ENCODE results near the gene KCNE3. TPM values are rescaled to one million over a fixed set of nuclear protein-coding genes. Genes with fewer than 3 reads are reported as not detected.

The KCNE3 gene
- total RNA-seq, 3 donors from 2014 or later: not detected

- no peak for ATAC-seq
- DNase-seq: no peak
- H3K9me3 Mint-ChIP-seq: no peaks in the 10 kb centered on the region
- H3K36me3 Mint-ChIP-seq (ENCODE audit: insufficient read depth): no peaks in the 10 kb centered on the region
- no peaks in the 10 kb centered on the region for H3K4me1 Mint-ChIP-seq (ENCODE audit: low read depth)
- peaks cover 5% of the 10 kb centered on the region for H3K27me3 Mint-ChIP-seq (ENCODE audit: low read depth)
- H3K4me3 Mint-ChIP-seq: no peak overlapping the region
Measured at GRCh38 chr11:74479732-74480123, 12.4 kb upstream of the KCNE3 start.

- H3K4me3 Mint-ChIP-seq: no peak overlapping the region
- DNase-seq (no peak), ATAC-seq (no peak)
- H3K36me3 Mint-ChIP-seq (ENCODE audit: insufficient read depth): no peaks in the 10 kb centered on the region
- no peaks in the 10 kb centered on the region for H3K9me3 Mint-ChIP-seq
- no peaks in the 10 kb centered on the region for H3K4me1 Mint-ChIP-seq (ENCODE audit: low read depth)
- peaks cover 5% of the 10 kb centered on the region for H3K27me3 Mint-ChIP-seq (ENCODE audit: low read depth)
Measured at GRCh38 chr11:74478877-74479731, 11.8 kb upstream of the KCNE3 start.

DNA sequence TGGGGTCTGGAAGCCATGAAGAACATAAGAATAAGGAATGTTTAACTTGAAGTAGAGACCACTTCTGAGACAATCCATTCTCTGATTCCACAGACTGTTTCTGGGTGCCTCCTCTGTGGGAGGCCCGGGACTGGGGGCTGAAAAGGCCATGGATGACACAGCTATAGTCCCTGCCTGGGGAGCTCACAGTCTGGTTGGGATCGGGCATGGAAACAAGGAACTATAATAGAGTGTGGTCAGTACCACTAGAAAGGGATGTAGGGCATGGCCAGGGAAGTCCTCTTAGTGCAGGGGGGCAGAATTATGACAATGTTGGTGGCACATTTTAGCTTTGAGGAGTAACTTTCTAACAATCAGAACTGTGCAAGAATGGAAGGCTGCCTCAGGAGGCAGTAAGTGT, 9.2 kb upstream of the KCNE3 start:
- H3K27me3 Mint-ChIP-seq (ENCODE audit: low read depth): peaks cover 5% of the 10 kb centered on the region

DNA sequence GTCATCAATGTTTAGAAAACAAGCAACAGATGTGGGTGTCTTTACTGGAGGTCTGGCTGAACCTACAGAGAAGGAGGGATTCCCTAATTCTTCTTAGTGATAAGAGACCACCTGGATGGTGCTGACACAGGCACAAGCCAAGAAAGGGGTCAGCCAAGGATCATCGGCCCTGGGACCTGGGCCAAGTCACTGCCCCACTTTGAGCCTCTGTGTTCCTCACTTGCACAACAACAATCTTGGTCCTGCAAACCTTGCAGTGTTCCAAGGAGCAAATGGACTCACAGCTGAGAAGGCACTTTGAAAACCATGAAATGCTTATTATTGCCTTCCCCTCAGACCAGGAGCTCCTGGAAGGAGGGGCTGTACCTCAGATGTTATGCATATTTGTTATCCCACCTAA, 7.0 kb upstream of the KCNE3 start:
- Mint-ChIP-seq H3K4me1 (ENCODE audit: low read depth) (no peaks in the 10 kb centered on the region), H3K4me3 (no peak overlapping the region), H3K9me3 (no peaks in the 10 kb centered on the region), H3K27me3 (ENCODE audit: low read depth) (peaks cover 11% of the 10 kb centered on the region), H3K36me3 (ENCODE audit: insufficient read depth) (no peaks in the 10 kb centered on the region)
- ATAC-seq (no peak), DNase-seq (no peak)

More for the DNA sequence above, 9.2 kb upstream of the KCNE3 start:
- DNase-seq: no peak
- H3K36me3 Mint-ChIP-seq (ENCODE audit: insufficient read depth): no peaks in the 10 kb centered on the region
- H3K4me1 Mint-ChIP-seq (ENCODE audit: low read depth): no peaks in the 10 kb centered on the region
- no peak for ATAC-seq
- no peaks in the 10 kb centered on the region for H3K9me3 Mint-ChIP-seq
- no peak overlapping the region for H3K4me3 Mint-ChIP-seq

GRCh38 chr11:74473382-74474173, 6.2 kb upstream of the KCNE3 start:
- peaks cover 14% of the 10 kb centered on the region for H3K27me3 Mint-ChIP-seq (ENCODE audit: low read depth)
- no peaks in the 10 kb centered on the region for H3K4me1 Mint-ChIP-seq (ENCODE audit: low read depth)
- no peaks in the 10 kb centered on the region for H3K9me3 Mint-ChIP-seq
- DNase-seq: no peak
- no peak for ATAC-seq
- H3K36me3 Mint-ChIP-seq (ENCODE audit: insufficient read depth): no peaks in the 10 kb centered on the region
- no peak overlapping the region for H3K4me3 Mint-ChIP-seq

- Mint-ChIP-seq H3K36me3 (ENCODE audit: insufficient read depth) (no peaks in the 10 kb centered on the region), H3K27me3 (ENCODE audit: low read depth) (peaks cover 27% of the 10 kb centered on the region), H3K4me3 (no peak overlapping the region), H3K9me3 (no peaks in the 10 kb centered on the region), H3K4me1 (ENCODE audit: low read depth) (peaks cover 3% of the 10 kb centered on the region)
- ATAC-seq (peak in 1 of 2 donors; percentile 43), DNase-seq (no peak)
Measured at GRCh38 chr11:74471668-74472429, 4.5 kb upstream of the KCNE3 start.

- Mint-ChIP-seq H3K4me1 (ENCODE audit: low read depth) (peaks cover 3% of the 10 kb centered on the region), H3K9me3 (no peaks in the 10 kb centered on the region), H3K27me3 (ENCODE audit: low read depth) (peaks cover 35% of the 10 kb centered on the region), H3K4me3 (no peak overlapping the region), H3K36me3 (ENCODE audit: insufficient read depth) (no peaks in the 10 kb centered on the region)
- ATAC-seq: no peak
- DNase-seq: no peak
Measured at GRCh38 chr11:74471037-74471436, 3.7 kb upstream of the KCNE3 start.

- H3K4me1 Mint-ChIP-seq (ENCODE audit: low read depth): peaks cover 3% of the 10 kb centered on the region
- no peak overlapping the region for H3K4me3 Mint-ChIP-seq
- no peak for DNase-seq
- H3K27me3 Mint-ChIP-seq (ENCODE audit: low read depth): peaks cover 36% of the 10 kb centered on the region
- H3K36me3 Mint-ChIP-seq (ENCODE audit: insufficient read depth): no peaks in the 10 kb centered on the region
- no peak for ATAC-seq
- H3K9me3 Mint-ChIP-seq: no peaks in the 10 kb centered on the region
Measured at GRCh38 chr11:74470526-74470925, 3.2 kb upstream of the KCNE3 start.

GRCh38 chr11:74468936-74469335, 1.6 kb upstream of the KCNE3 start:
- Mint-ChIP-seq H3K4me1 (ENCODE audit: low read depth) (peaks cover 3% of the 10 kb centered on the region), H3K4me3 (no peak overlapping the region), H3K9me3 (no peaks in the 10 kb centered on the region), H3K36me3 (ENCODE audit: insufficient read depth) (no peaks in the 10 kb centered on the region), H3K27me3 (ENCODE audit: low read depth) (peaks cover 37% of the 10 kb centered on the region)
- DNase-seq: no peak
- no peak for ATAC-seq

- ATAC-seq: no peak
- no peak overlapping the region for H3K4me3 Mint-ChIP-seq
- H3K27me3 Mint-ChIP-seq (ENCODE audit: low read depth): peaks cover 37% of the 10 kb centered on the region
- peaks cover 3% of the 10 kb centered on the region for H3K4me1 Mint-ChIP-seq (ENCODE audit: low read depth)
- no peaks in the 10 kb centered on the region for H3K36me3 Mint-ChIP-seq (ENCODE audit: insufficient read depth)
- DNase-seq: no peak
- H3K9me3 Mint-ChIP-seq: no peaks in the 10 kb centered on the region
Measured at GRCh38 chr11:74468521-74468920, 1.2 kb upstream of the KCNE3 start.

DNA sequence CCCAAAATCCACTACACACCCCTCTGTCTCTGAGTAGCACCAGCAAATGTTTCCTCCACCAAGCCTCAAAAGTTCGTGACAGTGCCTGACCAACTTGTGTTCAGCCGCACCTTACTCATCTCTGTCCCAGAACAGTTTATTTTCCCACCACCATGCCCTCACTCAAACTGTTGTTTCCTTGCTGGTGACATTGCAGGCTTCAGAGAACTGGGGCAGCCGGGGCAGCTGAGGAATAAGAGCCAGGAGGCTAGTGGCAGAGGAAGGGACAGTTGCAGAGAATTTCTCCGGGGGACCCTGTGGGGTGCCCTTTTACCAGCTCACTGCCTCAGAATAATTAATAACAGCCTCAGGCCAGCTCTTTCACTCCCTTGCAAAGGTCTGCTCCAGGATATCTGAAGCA, 709 bp upstream of the KCNE3 start:
- peaks cover 3% of the 10 kb centered on the region for H3K4me1 Mint-ChIP-seq (ENCODE audit: low read depth)
- H3K36me3 Mint-ChIP-seq (ENCODE audit: insufficient read depth): no peaks in the 10 kb centered on the region
- DNase-seq: no peak
- no peaks in the 10 kb centered on the region for H3K9me3 Mint-ChIP-seq
- no peak for ATAC-seq
- H3K4me3 Mint-ChIP-seq: no peak overlapping the region
- peaks cover 39% of the 10 kb centered on the region for H3K27me3 Mint-ChIP-seq (ENCODE audit: low read depth)

DNA sequence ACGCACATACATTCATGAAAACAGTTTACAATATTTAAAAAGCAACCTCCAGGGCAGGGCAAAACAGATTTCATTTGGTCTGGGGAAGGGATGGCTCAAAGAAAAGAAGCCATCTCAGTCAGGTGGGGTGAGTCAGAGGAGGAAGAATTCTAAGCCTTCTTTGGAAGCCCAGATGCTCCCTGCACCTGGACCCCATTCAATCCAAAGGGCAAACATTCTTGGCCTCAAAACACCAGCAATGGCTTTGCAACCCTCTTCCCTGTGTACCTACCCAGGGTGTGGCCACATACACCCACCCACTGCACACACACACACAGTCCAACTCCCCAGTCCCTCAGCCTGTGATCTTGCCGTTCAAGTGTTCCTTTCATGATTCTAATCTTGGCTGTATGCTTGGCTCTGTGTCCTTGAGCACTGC, 2.0 kb downstream of the KCNE3 start:
- ATAC-seq (no peak), DNase-seq (no peak)
- H3K4me3 Mint-ChIP-seq: no peak overlapping the region
- no peaks in the 10 kb centered on the region for H3K9me3 Mint-ChIP-seq
- peaks cover 3% of the 10 kb centered on the region for H3K4me1 Mint-ChIP-seq (ENCODE audit: low read depth)
- H3K36me3 Mint-ChIP-seq (ENCODE audit: insufficient read depth): no peaks in the 10 kb centered on the region
- H3K27me3 Mint-ChIP-seq (ENCODE audit: low read depth): peaks cover 33% of the 10 kb centered on the region

- Mint-ChIP-seq H3K9me3 (no peaks in the 10 kb centered on the region), H3K4me3 (no peak overlapping the region), H3K36me3 (ENCODE audit: insufficient read depth) (no peaks in the 10 kb centered on the region), H3K4me1 (ENCODE audit: low read depth) (peaks cover 3% of the 10 kb centered on the region), H3K27me3 (ENCODE audit: low read depth) (peaks cover 31% of the 10 kb centered on the region)
- ATAC-seq (no peak), DNase-seq (no peak)
Measured at GRCh38 chr11:74464746-74465145, 2.6 kb downstream of the KCNE3 start.

GRCh38 chr11:74463216-74463615, 4.1 kb downstream of the KCNE3 start:
- Mint-ChIP-seq H3K36me3 (ENCODE audit: insufficient read depth) (no peaks in the 10 kb centered on the region), H3K9me3 (no peaks in the 10 kb centered on the region), H3K4me1 (ENCODE audit: low read depth) (peaks cover 3% of the 10 kb centered on the region), H3K4me3 (no peak overlapping the region), H3K27me3 (ENCODE audit: low read depth) (peaks cover 25% of the 10 kb centered on the region)
- no peak for DNase-seq
- ATAC-seq: no peak

All from activated T-cell treated with anti-CD3 and anti-CD28 coated beads, Interleukin-2, amount 50 U/mL, for 4 hours (primary cell).